ENCODE results near the gene OPCML. TPM values are rescaled to one million over a fixed set of nuclear protein-coding genes. Genes with fewer than 3 reads are reported as not detected.

The OPCML gene
- total and polyA plus RNA-seq, 2 experiments from 2014 or later = 1.2 to 4.4 TPM

- TF ChIP-seq STAT1 (IDR thresholded peaks at IDR 0.05; ENCODE audit: unreplicated experiment) (no peak), EZH2phosphoT487 (IDR thresholded peaks at IDR 0.05; ENCODE audit: unreplicated experiment) (no peak), ZNF331 (CRISPR knock-in tag; IDR thresholded peaks at IDR 0.05; ENCODE audit: low read depth) (no peak), JUNB (IDR thresholded peaks at IDR 0.05; ENCODE audit: unreplicated experiment) (no peak), CTCF (conservative IDR thresholded peaks at IDR 0.05; ENCODE audit: low read depth in 2 of 2) (no peak), ZNF114 (CRISPR knock-in tag; IDR thresholded peaks at IDR 0.05) (no peak), EZH2 (IDR thresholded peaks at IDR 0.05; ENCODE audit: low read depth, unreplicated experiment) (no peak), ZNF462 (CRISPR knock-in tag; IDR thresholded peaks at IDR 0.05) (no peak), POLR2AphosphoS5 (IDR thresholded peaks at IDR 0.05; ENCODE audit: low read depth) (no peak), NANOG (IDR thresholded peaks at IDR 0.05; ENCODE audit: borderline replicate concordance) (no peak), CREB1 (CRISPR knock-in tag; IDR thresholded peaks at IDR 0.05; ENCODE audit: low read depth) (no peak), ETS1 (IDR thresholded peaks at IDR 0.05) (no peak), REST (IDR thresholded peaks at IDR 0.05; ENCODE audit: unreplicated experiment) (no peak)
- Histone ChIP-seq H3K79me2 (replicated peaks; ENCODE audit: insufficient read depth) (peaks cover 9% of the 10 kb centered on the region; the same call in 1 of the 2 replicates), H4K20me1 (replicated peaks; ENCODE audit: insufficient read depth) (no peaks in the 10 kb centered on the region), H3K4me1 (ENCODE audit: insufficient read depth) (peaks cover 58% of the 10 kb centered on the region), H2AFZ (no peak overlapping the region), H3K4me2 (no peak overlapping the region), H3K27me3 (ENCODE audit: insufficient read depth) (peaks cover 17% of the 10 kb centered on the region; the same call in 1 of the 2 replicates), H3K4me3 (no peak overlapping the region), H3F3A (replicated peaks; ENCODE audit: low read depth) (peaks cover 16% of the 10 kb centered on the region; the same call in 1 of the 2 replicates), H3K36me3 (ENCODE audit: insufficient read depth) (no peaks in the 10 kb centered on the region), H3K9me2 (ENCODE audit: insufficient read depth) (no peaks in the 10 kb centered on the region), H3K27ac (ENCODE audit: low read depth) (no peak overlapping the region)
- Mint-ChIP-seq H3K4me3 (no peak overlapping the region), H3K27me3 (ENCODE audit: insufficient read depth, low read depth, poor library complexity) (peaks cover 16% of the 10 kb centered on the region), H3K4me1 (peaks cover 66% of the 10 kb centered on the region), H3K36me3 (ENCODE audit: low read depth) (peaks cover 7% of the 10 kb centered on the region), H3K9me3 (peaks cover 3% of the 10 kb centered on the region; the same call in 2 of the 3 replicates), H3K27ac (no peak overlapping the region)
- no peak for ATAC-seq
- no peak for DNase-seq (ENCODE audit: low spot score)
Observed at GRCh38 chr11:133536198-133536597, 3.9 kb upstream of the OPCML start.

All from GM23338 (cell line).